ENCODE results near the gene PPCS. TPM values are rescaled to one million over a fixed set of nuclear protein-coding genes. Genes with fewer than 3 reads are reported as not detected.
A peak's percentile ranks its signal among the peaks of the same experiment; 100 is the strongest.

The PPCS gene
- polyA plus RNA-seq: 100 to 1,000 TPM; 119 to 175 (median 129) TPM

- peak within 1 kb of the TSS; percentile 95 to 100 (median 99) for H3K27ac Mint-ChIP-seq
- H3K4me1 Mint-ChIP-seq: peaks cover 29 to 45% of the 10 kb centered on the region in 2 donors
- peaks cover 0 to 2% (median 0%) of the 10 kb centered on the region in 6 donors for H3K9me3 Mint-ChIP-seq
- peaks cover 22 to 23% (median 23%) of the 10 kb centered on the region in 3 donors for H3K36me3 Mint-ChIP-seq
- H3K4me3 Mint-ChIP-seq: peak within 1 kb of the TSS; percentile 88 to 99 (median 93)
- DNase-seq: peak; percentile 92 to 93 (median 93)
- peaks cover 11 to 16% (median 14%) of the 10 kb centered on the region in 3 donors for H3K27me3 Mint-ChIP-seq (ENCODE audit: low read depth in 3 of 3)
Measured at GRCh38 chr1:42456010-42456753, at the start of gene PPCS, which contains the start of gene ZMYND12. Gene PPCS (plus strand): TSS chr1:42456543. CDS start chr1:42456566, 23 bp downstream. Gene ZMYND12 (minus strand): TSS chr1:42456022. CDS start chr1:42455997, 25 bp downstream.

GRCh38 chr1:42414551-42415496 lies 41.5 kb upstream of the PPCS start:
- no peak for DNase-seq
- H3K27me3 Mint-ChIP-seq (ENCODE audit: low read depth in 3 of 3): peaks cover 0 to 7% (median 1%) of the 10 kb centered on the region in 3 donors
- H3K27ac Mint-ChIP-seq: no peak overlapping the region
- H3K9me3 Mint-ChIP-seq: no peaks in the 10 kb centered on the region
- H3K4me3 Mint-ChIP-seq: no peak overlapping the region
- no peaks in the 10 kb centered on the region for H3K36me3 Mint-ChIP-seq
- no peaks in the 10 kb centered on the region for H3K4me1 Mint-ChIP-seq

GRCh38 chr1:42417166-42417565 lies 39.2 kb upstream of the PPCS start:
- Mint-ChIP-seq H3K9me3 (no peaks in the 10 kb centered on the region), H3K36me3 (no peaks in the 10 kb centered on the region), H3K4me1 (no peaks in the 10 kb centered on the region), H3K27ac (no peak overlapping the region), H3K4me3 (no peak overlapping the region), H3K27me3 (ENCODE audit: low read depth in 3 of 3) (peaks cover 1 to 14% (median 4%) of the 10 kb centered on the region in 3 donors)
- DNase-seq: no peak

- H3K27me3 Mint-ChIP-seq (ENCODE audit: low read depth in 3 of 3): peaks cover 1 to 12% (median 4%) of the 10 kb centered on the region in 3 donors
- no peaks in the 10 kb centered on the region for H3K4me1 Mint-ChIP-seq
- no peaks in the 10 kb centered on the region for H3K36me3 Mint-ChIP-seq
- no peaks in the 10 kb centered on the region for H3K9me3 Mint-ChIP-seq
- H3K4me3 Mint-ChIP-seq: no peak overlapping the region
- no peak overlapping the region for H3K27ac Mint-ChIP-seq
- no peak for DNase-seq
Measured at GRCh38 chr1:42418516-42418915, 37.8 kb upstream of the PPCS start.

- Mint-ChIP-seq H3K36me3 (no peaks in the 10 kb centered on the region), H3K4me1 (no peaks in the 10 kb centered on the region), H3K27me3 (ENCODE audit: low read depth in 3 of 3) (peaks cover 1 to 12% (median 4%) of the 10 kb centered on the region in 3 donors), H3K9me3 (no peaks in the 10 kb centered on the region), H3K27ac (no peak overlapping the region), H3K4me3 (no peak overlapping the region)
- DNase-seq: no peak
Measured at GRCh38 chr1:42419126-42419821, 37.1 kb upstream of the PPCS start.

- Mint-ChIP-seq H3K9me3 (no peaks in the 10 kb centered on the region), H3K36me3 (no peaks in the 10 kb centered on the region)
Measured at GRCh38 chr1:42420121-42420520, 36.2 kb upstream of the PPCS start.

GRCh38 chr1:42420911-42421585 lies 35.3 kb upstream of the PPCS start:
- DNase-seq: no peak
- Mint-ChIP-seq H3K4me1 (peaks cover 0 to 10% of the 10 kb centered on the region in 2 donors), H3K27ac (no peak overlapping the region), H3K36me3 (no peaks in the 10 kb centered on the region), H3K9me3 (no peaks in the 10 kb centered on the region), H3K4me3 (no peak overlapping the region), H3K27me3 (ENCODE audit: low read depth in 3 of 3) (peaks cover 0 to 12% (median 4%) of the 10 kb centered on the region in 3 donors)

More at GRCh38 chr1:42420121-42420520, 36.2 kb upstream of the PPCS start:
- peaks cover 0 to 6% of the 10 kb centered on the region in 2 donors for H3K4me1 Mint-ChIP-seq
- DNase-seq: no peak
- peaks cover 0 to 12% (median 4%) of the 10 kb centered on the region in 3 donors for H3K27me3 Mint-ChIP-seq (ENCODE audit: low read depth in 3 of 3)
- no peak overlapping the region for H3K27ac Mint-ChIP-seq
- no peak overlapping the region for H3K4me3 Mint-ChIP-seq

- H3K4me1 Mint-ChIP-seq: peaks cover 0 to 10% of the 10 kb centered on the region in 2 donors
- DNase-seq: no peak
- H3K9me3 Mint-ChIP-seq: no peaks in the 10 kb centered on the region
- peaks cover 0 to 12% (median 4%) of the 10 kb centered on the region in 3 donors for H3K27me3 Mint-ChIP-seq (ENCODE audit: low read depth in 3 of 3)
- no peak overlapping the region for H3K4me3 Mint-ChIP-seq
- no peak overlapping the region for H3K27ac Mint-ChIP-seq
- H3K36me3 Mint-ChIP-seq: no peaks in the 10 kb centered on the region
Measured at GRCh38 chr1:42422737-42423136, 33.6 kb upstream of the PPCS start.

GRCh38 chr1:42423681-42424080 lies 32.7 kb upstream of the PPCS start:
- H3K4me3 Mint-ChIP-seq: no peak overlapping the region
- no peak for DNase-seq
- no peak overlapping the region for H3K27ac Mint-ChIP-seq
- H3K9me3 Mint-ChIP-seq: no peaks in the 10 kb centered on the region
- no peaks in the 10 kb centered on the region for H3K36me3 Mint-ChIP-seq
- peaks cover 0 to 9% (median 4%) of the 10 kb centered on the region in 3 donors for H3K27me3 Mint-ChIP-seq (ENCODE audit: low read depth in 3 of 3)
- H3K4me1 Mint-ChIP-seq: peaks cover 0 to 10% of the 10 kb centered on the region in 2 donors

- DNase-seq: no peak
- H3K36me3 Mint-ChIP-seq: no peaks in the 10 kb centered on the region
- H3K4me1 Mint-ChIP-seq: peaks cover 0 to 10% of the 10 kb centered on the region in 2 donors
- no peak overlapping the region for H3K27ac Mint-ChIP-seq
- H3K27me3 Mint-ChIP-seq (ENCODE audit: low read depth in 3 of 3): peaks cover 0 to 9% (median 4%) of the 10 kb centered on the region in 3 donors
- no peak overlapping the region for H3K4me3 Mint-ChIP-seq
- no peaks in the 10 kb centered on the region for H3K9me3 Mint-ChIP-seq
Measured at GRCh38 chr1:42424201-42424600, 32.1 kb upstream of the PPCS start.

- no peak overlapping the region for H3K27ac Mint-ChIP-seq
- H3K4me3 Mint-ChIP-seq: no peak overlapping the region
- peaks cover 0 to 10% of the 10 kb centered on the region in 2 donors for H3K4me1 Mint-ChIP-seq
- no peak for DNase-seq
- H3K27me3 Mint-ChIP-seq (ENCODE audit: low read depth in 3 of 3): peaks cover 0 to 2% (median 0%) of the 10 kb centered on the region in 3 donors
- H3K9me3 Mint-ChIP-seq: no peaks in the 10 kb centered on the region
- H3K36me3 Mint-ChIP-seq: no peaks in the 10 kb centered on the region
Measured at GRCh38 chr1:42427240-42427639, 29.1 kb upstream of the PPCS start.

GRCh38 chr1:42429603-42430002 lies 26.7 kb upstream of the PPCS start:
- peaks cover 0 to 10% of the 10 kb centered on the region in 2 donors for H3K4me1 Mint-ChIP-seq
- no peaks in the 10 kb centered on the region for H3K9me3 Mint-ChIP-seq
- no peak for DNase-seq
- no peaks in the 10 kb centered on the region for H3K27me3 Mint-ChIP-seq (ENCODE audit: low read depth in 3 of 3)
- H3K27ac Mint-ChIP-seq: no peak overlapping the region
- H3K4me3 Mint-ChIP-seq: no peak overlapping the region
- H3K36me3 Mint-ChIP-seq: no peaks in the 10 kb centered on the region
